AG04449 (cell line): ENCODE data around the gene LRMDA.

Experiments used
- CTCF ChIA-PET: fragments of 350-600 bp; formaldehyde crosslinking; extraction: SDS; loops from one replicate; lab custom pipeline; 2021; ENCODE audit warnings: antibody characterized with exemption; lab: Yijun Ruan, JAX
- POLR2A ChIA-PET: fragments of 400-600, 350-600 bp; formaldehyde crosslinking; extraction: SDS; loops from one replicate; lab custom pipeline; 2020; ENCODE audit warnings: antibody characterized with exemption, inconsistent platforms; lab: Yijun Ruan, JAX
- DNase-seq: peaks from one replicate; pipeline ENCODE4 v3.0.0-alpha.2; 2010; ENCODE audit warnings: low read depth, low spot score
- H3K4me3 ChIP-seq: 2 replicates; pipeline ENCODE4 v1.5.1; 2011; ENCODE audit warnings: low read depth, mild to moderate bottlenecking, control low read depth, low read length
- TF ChIP-seq, protein P1 (sequence below): IDR thresholded peaks from one replicate; pipeline ENCODE4 v1.5.1; 2011; ENCODE audit warnings: mild to moderate bottlenecking, moderate library complexity, low read length, control low read depth, inconsistent platforms; ENCODE audit not compliant: insufficient read depth; ENCODE audit errors: missing control alignments

Gene LRMDA

DNA sequence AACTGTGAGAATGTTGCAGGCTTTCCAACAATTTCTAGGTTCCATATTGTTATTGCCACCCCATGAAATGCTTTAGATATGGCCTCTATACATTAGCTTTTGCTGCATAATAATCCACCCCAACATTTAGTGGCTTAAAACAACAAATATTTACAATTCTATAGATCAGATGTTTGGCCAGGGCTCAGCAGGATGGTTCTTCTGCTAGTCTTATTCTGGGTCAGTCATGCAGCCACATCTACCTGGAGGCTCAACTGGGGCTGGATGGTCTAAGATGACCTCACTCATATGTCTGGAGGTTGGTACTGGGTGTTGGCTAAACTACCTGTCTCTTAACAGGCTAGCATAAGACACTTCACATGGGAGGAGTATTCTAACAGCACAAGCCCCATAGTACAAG is 607.3 kb downstream of the LRMDA start:
- POLR2A ChIA-PET: no interaction called here
- CTCF ChIA-PET: interaction anchor here (1.0 to 4.5 kb wide), 4 partner anchors 8 to 264 kb away, joined by 3 to 43 read pairs (median 30); no protein-coding TSS in a partner anchor
- DNase-seq: no peak
- no peak overlapping the region for H3K4me3 ChIP-seq
- TF ChIP-seq, protein P1, sequence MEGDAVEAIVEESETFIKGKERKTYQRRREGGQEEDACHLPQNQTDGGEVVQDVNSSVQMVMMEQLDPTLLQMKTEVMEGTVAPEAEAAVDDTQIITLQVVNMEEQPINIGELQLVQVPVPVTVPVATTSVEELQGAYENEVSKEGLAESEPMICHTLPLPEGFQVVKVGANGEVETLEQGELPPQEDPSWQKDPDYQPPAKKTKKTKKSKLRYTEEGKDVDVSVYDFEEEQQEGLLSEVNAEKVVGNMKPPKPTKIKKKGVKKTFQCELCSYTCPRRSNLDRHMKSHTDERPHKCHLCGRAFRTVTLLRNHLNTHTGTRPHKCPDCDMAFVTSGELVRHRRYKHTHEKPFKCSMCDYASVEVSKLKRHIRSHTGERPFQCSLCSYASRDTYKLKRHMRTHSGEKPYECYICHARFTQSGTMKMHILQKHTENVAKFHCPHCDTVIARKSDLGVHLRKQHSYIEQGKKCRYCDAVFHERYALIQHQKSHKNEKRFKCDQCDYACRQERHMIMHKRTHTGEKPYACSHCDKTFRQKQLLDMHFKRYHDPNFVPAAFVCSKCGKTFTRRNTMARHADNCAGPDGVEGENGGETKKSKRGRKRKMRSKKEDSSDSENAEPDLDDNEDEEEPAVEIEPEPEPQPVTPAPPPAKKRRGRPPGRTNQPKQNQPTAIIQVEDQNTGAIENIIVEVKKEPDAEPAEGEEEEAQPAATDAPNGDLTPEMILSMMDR: no peak

DNA sequence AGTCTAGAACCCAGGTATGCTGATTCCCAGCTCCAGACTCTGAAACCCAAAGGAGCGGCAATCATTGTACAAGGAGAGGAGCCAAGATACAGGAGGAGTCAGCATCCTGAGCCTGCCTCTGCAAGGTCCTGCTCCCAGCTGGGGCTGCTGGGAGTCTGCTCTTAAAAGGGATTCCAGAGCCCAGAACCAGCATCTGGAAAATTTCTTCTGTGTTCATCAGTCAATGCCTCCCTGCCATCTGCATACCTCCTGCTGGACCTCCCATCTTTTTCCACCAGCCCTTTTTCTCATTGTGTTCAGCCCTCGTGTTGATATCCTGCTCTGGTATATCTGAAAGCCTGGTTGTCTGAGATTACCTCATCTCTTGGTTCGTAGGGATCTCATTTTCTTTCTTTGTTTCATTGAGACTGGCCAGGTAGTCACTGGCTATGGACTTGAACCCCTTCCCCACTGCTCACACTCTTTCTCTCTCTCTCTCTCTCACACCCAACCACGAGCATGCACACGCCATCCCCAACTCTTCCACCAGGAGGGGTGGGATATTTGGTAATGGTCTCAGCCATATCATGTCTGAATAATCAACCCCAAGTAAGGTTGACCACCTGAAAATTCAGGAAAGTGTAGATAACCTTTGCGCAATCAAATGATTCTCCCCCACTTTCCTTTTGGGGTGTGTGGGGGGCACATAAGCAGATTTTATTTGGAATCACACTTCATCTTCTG is 608.8 kb downstream of the LRMDA start:
- ChIA-PET CTCF (no interaction called here), POLR2A (interaction anchor here (0.6 kb wide), 1 partner anchor 26 kb away, joined by 3 read pairs; no protein-coding TSS in a partner anchor)
- DNase-seq: no peak
- TF ChIP-seq, protein P1: no peak
- H3K4me3 ChIP-seq: no peak overlapping the region

DNA sequence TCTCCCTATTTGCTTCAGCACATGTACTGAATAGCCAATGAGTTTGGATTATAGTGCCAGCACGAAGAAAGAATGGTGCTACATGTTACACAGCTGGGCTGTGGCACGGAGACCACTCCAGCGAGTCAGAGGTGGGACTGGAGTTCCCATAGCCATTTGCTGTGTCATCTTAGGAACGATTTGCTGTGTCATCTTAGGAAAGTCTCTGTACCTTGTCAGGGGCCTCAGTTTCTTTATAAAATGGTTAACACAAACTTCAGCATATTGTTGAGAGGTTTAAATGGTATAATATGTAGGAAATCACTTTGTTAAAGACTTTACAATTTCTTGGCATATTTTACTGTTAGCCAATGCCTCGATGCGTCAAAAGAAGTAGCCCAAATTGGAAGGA is 609.4 kb downstream of the LRMDA start:
- POLR2A ChIA-PET: interaction anchor here (0.6 kb wide), 1 partner anchor 26 kb away, joined by 3 read pairs; no protein-coding TSS in a partner anchor
- H3K4me3 ChIP-seq: no peak overlapping the region
- DNase-seq: no peak
- CTCF ChIA-PET: no interaction called here
- TF ChIP-seq, protein P1: no peak

DNA sequence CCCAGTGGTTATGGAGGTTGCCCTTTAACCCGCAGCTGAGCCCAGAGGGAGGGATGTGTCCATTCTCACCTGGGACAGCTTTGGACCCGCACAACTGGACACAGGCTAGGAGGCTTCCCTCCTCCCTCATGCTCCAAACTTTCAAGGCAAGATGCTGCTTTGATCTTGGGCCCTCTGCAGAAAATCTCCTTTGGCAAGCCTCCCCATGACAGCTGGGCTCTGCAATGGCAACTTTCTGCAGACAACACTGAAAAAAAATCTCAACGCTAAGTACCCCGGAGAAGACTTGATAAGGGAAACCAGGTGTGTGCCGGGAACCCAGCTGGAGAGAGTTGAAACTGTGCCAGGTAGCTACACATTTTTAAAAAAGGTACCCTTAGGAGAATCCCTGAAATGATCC is 610.1 kb downstream of the LRMDA start:
- ChIA-PET CTCF (no interaction called here), POLR2A (no interaction called here)
- TF ChIP-seq, protein P1: no peak
- no peak for DNase-seq
- no peak overlapping the region for H3K4me3 ChIP-seq

DNA sequence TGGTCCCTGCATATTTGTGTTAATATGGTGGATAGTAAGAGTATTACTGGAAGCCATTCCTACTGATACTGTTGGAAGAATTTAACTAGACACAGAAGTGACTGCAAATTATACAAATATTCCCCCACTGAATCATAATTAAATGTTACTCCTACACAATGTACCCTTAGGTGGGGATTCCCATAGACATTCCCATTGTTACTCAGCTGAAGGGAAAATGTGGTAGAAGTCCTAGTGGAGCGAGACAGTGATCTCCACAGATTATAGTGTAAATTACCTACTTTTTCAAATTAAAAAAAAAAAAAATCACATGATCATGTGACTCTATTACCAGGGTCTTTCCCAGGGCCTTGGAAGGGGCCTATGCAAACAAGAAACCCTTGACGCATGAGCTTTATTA is 611.8 kb downstream of the LRMDA start:
- H3K4me3 ChIP-seq: no peak overlapping the region
- no peak for DNase-seq
- TF ChIP-seq, protein P1: no peak
- ChIA-PET POLR2A (no interaction called here), CTCF (no interaction called here)

DNA sequence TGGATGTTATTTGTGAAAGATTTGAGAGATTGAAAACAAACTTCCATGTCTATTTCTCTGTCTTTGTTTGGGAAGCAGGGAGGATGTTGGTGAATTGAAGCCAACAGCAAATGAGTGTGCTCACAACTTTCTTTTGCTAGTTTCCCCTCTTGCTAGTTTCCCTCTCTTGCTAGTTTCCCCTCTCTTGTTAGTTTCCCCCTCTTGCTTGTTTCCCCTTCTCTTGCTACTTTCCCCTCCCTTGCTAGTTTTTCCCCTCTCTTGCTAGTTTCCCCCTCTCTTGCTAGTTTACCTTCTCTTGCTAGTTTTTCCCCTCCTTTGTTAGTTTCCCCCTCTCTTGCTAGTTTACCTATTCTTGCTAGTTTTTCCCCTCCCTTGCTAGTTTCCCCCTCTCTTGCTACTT is 613.3 kb downstream of the LRMDA start:
- no peak overlapping the region for H3K4me3 ChIP-seq
- POLR2A ChIA-PET: no interaction called here
- CTCF ChIA-PET: no interaction called here
- DNase-seq: no peak
- TF ChIP-seq, protein P1: no peak
